IPS-18c (cell line): Measurements from ENCODE around the gene KIAA1217.

Experiments used
- H3K4me3 ChIP-seq: 2 replicates; pipeline ENCODE4 v1.7.0; 2013; ENCODE audit warnings: low read depth, mild to moderate bottlenecking, low read length, moderate library complexity; ENCODE audit not compliant: insufficient read depth
- H3K9me3 ChIP-seq: one replicate; pipeline ENCODE4 v1.6.1; 2013; ENCODE audit warnings: mild to moderate bottlenecking, low read length, moderate library complexity; ENCODE audit not compliant: control insufficient read depth, insufficient read depth

Gene KIAA1217

DNA sequence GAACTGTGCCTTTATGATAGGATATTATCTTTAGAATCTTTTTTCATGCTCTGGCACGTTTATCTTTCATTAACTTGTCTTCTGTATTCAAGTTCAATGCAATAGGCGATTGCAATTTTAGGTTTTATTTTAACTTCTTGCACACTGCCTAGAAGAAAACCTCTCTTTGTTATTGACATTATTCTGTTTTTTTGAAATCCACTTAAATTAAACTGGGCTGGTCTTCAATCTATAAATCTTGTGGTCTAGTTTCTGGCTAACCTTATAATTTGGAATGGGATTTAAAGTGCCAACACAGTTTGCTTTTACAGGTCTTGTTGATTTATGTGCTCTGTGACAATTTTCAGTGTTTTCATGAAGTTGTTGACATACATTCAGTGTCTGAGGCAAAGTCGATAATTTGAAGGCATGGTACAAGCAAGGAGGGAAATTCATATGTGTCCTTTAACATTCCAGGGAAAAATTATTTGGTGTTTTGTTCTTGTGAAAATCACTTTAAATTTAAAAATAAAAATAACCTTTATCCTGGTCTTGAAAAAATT is 240.9 kb downstream of the KIAA1217 start:
- H3K4me3 ChIP-seq, result no peak overlapping the region
- H3K9me3 ChIP-seq, result no peaks in the 10 kb centered on the region

DNA sequence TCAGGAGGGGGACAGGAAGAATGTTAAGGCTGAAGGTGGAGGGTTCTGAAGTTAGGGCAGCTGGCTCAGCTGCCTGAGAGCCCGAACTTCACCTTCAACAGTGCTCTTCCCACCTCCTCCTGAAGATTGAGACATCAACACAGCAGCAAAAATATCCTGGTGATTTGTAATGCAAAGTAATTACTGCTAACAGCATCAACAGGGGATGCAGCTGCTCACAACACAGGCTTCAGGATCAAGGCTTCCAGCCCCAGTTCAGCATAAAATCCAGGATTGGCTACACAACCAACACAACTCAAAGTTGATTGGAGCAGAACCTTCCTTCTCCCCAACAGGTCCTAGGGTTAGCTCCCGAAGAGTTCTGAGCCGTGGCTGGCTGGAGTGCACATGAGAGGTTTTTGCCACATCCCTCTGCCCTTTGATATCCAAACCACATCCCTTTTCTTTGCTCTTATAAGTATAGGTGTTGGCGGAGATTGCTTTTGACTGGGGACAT is 242.4 kb downstream of the KIAA1217 start:
- no peak overlapping the region for H3K4me3 ChIP-seq

DNA sequence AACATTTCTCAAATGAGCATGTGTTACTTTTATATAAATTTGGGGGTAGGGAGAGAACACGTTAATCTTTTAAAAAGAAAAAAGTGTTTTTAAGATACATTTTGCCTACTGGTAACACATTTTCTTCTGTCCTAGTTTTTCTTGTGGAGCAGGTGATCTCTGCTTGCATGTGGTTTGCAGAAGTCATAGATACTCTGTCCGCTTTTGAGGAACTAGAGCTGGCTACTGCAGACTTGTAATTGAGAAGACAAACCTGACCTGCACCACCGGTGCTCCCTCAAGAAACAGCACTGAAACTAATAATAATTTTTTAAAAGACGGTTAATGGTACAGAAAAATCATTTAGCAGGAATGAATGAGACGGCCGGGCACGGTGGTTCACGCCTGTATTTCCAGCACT is 243.1 kb downstream of the KIAA1217 start:
- H3K9me3 ChIP-seq, result no peaks in the 10 kb centered on the region
- no peak overlapping the region for H3K4me3 ChIP-seq

More for the DNA sequence above, 242.4 kb downstream of the KIAA1217 start:
- no peaks in the 10 kb centered on the region for H3K9me3 ChIP-seq

DNA sequence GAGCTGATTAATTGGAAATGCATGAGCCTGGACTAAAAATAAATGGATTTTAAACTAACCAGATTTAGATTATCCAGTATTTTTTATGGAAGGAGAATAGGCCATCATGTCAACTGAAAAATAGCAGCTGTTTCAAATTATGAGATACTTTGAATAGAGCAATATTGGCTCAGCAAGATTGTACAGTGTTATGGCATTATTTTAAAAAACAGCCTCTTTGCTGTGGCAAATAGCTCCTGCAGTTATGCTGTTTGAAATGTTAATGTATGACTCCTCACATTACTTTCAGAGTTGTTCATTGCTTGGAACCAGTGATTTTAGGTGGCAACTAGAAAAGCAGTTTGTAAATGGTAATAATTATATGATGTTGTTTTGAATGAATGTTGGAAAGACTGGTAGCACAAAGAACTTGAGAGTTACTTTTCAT is 244.5 kb downstream of the KIAA1217 start:
- Histone ChIP-seq H3K9me3 (no peaks in the 10 kb centered on the region), H3K4me3 (no peak overlapping the region)

DNA sequence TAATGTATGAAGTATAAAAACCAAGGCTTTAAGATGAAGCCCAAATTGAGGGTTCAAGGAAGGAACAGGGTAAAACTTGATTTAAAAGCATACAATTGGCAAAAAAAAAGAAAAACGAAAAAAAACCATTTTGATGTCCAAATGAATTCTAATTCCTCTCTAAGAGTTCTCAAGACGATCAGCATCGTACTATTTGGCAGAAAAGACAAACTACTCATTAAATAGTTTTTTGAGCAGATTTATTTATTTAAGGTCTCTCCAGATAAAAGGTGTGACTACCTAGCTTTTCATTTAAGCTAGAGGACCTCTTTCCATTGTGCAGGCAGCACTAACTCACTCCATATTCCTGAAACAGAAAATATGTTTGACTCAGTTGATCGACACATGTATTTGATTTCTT is 245.0 kb downstream of the KIAA1217 start:
- Histone ChIP-seq H3K4me3 (no peak overlapping the region), H3K9me3 (no peaks in the 10 kb centered on the region)

DNA sequence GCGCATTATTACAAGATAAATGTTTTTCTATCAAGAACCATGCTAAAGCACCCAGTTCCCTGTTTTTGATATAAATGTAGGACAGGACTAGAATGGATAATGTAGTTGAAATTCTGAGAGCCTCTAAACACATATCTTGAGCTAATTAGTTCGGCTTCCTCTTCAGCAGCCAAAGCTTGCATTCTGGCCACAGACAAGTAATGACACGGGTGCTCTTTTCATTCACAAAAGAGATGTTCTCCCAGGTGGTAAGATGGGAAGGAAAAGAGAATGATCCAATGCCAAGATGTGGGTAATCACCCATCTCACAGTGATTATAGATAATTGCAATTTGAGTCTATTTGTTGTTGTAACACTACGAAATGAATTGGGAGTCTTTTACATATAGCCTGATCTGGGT is 246.5 kb downstream of the KIAA1217 start:
- no peaks in the 10 kb centered on the region for H3K9me3 ChIP-seq
- no peak overlapping the region for H3K4me3 ChIP-seq

DNA sequence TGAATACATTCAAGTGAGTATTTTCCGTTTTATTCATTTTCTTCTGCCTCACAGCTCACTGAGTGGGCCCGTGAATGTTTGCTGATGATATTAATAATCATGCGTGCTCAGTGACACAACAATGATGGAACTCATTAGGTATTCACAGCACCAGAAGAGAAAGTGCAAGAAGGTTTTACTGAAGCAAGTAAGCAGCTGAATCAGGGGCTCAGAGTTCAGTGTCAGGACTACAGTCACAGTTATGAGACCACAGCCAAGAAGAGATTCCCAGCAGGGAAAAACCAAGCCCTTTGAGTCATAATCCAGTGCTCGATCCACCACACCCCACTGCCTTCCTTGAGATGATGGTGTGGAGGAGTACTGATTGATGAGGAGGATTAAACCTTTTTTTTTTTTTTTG is 247.4 kb downstream of the KIAA1217 start:
- Histone ChIP-seq H3K9me3 (no peaks in the 10 kb centered on the region), H3K4me3 (no peak overlapping the region)

DNA sequence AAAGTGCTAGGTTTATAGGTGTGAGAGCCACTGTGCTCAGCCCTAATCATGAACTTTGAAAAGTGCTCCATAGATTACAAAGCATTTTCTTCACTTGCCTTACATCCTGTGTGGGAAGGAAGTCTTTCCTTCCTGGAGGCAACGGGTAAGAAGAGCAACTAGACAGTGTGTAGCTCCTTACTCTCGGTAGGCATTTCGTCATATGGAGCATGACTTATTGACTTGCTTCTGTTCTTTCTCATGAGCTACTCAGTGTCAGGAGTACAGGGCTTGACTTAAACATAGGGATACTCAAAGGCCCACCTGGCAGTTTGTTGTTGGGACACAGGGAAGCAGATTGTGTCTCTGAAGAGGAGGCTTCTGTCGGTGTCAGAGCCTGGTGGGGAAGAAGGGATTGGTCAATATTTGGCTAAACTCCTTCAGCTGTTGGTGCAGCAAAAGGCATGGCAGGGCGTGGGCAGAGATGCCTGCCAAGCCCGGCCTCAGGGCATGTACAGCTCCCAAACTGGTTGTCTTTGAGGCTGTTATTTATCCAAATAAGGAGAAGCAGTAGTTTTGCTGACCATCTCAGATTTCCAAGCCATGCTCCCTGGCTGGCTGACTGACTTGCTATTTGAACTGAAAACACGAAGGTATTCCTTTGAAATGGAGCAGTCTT is 248.9 kb downstream of the KIAA1217 start:
- H3K9me3 ChIP-seq, result no peaks in the 10 kb centered on the region
- H3K4me3 ChIP-seq, result no peak overlapping the region

DNA sequence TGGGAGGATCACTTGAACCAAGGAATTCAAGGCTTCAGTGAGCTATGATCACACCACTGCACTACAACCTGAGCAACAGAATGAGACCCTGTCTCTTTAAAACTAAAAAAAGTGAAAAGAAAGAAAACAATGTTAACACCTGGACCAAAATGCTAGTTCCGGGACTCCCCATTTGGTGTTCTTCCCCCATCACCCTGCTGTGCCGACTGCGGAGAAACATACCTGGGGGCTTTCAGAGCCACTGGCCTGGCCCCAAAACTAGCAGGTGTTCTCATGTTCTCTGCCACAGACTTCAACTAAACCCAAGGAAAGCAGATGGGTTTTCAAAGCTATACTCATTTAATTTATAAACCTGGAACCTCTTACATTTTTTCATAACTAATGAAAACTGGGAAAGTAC is 250.9 kb downstream of the KIAA1217 start:
- no peaks in the 10 kb centered on the region for H3K9me3 ChIP-seq
- no peak overlapping the region for H3K4me3 ChIP-seq

DNA sequence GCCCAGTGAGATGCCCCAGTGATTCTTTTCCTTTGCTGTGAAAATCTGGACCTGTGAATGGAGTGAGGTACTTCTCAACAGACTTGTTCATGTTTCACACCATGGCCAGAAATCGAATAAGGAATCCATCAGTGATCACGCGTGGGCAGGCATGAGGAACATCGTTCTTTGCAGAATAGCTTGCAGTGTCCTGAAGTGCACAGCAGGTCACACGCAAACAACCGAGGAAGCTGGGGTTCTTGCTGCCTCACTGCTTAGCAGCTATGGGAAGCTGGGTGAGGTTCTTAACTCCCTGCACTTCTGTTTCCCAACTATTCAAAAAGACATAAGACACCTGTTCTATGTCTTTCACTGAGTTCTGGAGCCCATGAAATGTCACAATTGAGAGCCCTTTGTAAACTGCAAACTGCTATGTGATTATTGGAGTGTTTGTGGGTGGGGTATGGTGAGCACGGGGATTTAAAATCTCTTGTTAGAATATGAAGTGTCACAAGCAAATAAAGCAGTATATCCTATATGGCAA is 253.4 kb downstream of the KIAA1217 start:
- H3K9me3 ChIP-seq, result no peaks in the 10 kb centered on the region
- no peak overlapping the region for H3K4me3 ChIP-seq

DNA sequence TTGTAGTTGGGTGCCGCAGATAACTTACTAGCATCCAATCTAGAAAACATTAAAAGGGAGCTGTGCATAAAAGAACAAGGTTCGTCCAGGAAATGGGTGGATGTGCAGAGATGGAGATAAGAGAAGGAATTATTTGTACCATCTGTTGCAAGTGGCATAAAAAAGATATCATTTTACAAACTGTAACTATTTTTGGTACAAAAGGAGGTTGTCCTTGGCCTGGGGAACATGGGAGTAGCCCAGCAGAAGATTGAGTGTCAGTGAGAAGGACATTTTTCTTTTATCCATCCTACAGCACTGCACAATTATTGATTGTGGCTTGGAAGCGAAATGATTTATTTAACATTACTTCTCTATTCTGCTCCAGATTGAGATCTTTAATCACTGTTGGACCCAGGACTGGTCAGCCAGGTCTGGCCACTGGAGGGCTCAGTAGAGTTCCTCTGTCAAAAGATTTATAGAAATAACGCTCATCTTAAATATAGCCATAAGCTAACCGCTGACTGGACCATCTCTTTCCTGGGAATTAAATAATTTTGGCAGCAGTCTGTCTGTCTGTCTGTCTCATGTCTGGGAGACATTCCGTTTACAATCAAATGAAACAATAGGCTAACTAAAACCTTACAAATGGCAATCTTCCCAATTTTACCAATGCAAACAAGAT is 254.1 kb downstream of the KIAA1217 start:
- no peaks in the 10 kb centered on the region for H3K9me3 ChIP-seq
- H3K4me3 ChIP-seq, result no peak overlapping the region

DNA sequence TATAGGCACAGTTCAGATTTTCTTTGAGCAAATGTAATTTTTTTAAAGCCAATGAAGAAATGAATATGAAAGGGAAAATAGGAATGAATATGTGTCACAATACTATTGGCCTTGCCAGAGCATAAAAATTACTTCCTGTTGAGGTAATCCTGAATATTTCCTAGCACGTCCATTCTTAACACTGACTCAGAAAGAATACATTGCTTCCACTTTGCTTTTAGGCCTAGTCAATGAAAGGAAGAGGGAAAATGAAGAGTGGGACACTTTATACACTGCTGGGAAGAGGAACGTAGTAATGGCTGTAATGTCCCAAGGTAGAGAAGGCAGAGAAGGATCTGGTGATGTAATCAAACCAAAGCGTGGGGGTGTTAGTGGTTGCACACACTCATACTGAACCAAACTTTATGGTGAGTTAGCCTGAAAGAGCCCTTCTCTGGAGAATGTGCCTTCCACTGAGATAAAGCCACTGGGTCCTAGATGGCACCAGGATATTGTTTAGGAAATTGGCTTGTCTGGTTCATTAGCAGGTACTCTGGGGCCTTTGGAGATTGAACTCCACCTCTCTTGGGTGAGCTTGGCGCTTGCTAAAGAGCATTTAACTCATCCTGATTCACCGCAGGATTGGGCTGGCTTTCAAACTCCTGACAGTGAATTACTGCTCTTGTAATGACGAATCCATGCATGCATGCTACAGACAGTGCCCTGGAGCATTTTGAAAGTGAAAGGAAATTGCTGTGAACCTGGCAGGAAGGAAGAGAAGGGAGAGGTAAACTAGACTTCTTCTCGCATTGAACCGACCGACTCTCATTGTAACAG is 254.9 kb downstream of the KIAA1217 start:
- no peaks in the 10 kb centered on the region for H3K9me3 ChIP-seq
- H3K4me3 ChIP-seq, result no peak overlapping the region

DNA sequence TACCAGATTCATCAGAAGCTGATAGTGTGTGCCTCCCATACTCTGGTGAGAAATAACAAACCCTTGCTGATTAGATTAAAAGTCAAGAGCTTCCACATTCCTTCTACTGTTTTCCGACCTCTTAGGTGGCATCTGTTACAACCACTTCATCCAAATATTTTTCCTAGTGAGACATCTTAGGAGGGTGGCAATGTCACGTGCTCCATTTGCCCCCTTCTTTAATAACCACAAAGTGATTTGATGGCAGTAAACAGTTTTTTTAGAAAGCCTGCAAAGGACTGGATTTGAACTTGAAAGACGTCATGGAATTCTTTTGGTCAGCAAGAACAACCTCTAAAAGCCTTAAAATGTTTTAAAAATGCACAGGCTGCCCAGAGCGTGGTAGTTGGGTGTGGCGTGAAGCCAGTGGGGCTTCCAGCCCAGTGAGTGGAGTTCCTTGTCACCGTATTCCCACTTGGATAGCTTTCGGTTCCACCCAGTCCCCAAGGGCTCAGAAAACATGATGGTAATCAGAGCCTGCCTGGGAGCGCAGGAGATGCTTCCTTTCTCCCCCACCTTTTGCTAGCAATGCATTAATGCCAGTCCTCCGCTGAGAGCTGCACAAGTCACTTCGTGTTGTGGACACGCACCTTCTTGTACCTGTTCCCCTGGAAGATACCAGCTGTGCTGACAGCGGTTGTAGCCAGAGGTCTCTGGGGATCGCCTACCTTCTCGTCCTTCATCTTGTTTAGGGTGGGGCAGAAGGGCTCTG is 256.4 kb downstream of the KIAA1217 start:
- Histone ChIP-seq H3K4me3 (no peak overlapping the region), H3K9me3 (no peaks in the 10 kb centered on the region)

DNA sequence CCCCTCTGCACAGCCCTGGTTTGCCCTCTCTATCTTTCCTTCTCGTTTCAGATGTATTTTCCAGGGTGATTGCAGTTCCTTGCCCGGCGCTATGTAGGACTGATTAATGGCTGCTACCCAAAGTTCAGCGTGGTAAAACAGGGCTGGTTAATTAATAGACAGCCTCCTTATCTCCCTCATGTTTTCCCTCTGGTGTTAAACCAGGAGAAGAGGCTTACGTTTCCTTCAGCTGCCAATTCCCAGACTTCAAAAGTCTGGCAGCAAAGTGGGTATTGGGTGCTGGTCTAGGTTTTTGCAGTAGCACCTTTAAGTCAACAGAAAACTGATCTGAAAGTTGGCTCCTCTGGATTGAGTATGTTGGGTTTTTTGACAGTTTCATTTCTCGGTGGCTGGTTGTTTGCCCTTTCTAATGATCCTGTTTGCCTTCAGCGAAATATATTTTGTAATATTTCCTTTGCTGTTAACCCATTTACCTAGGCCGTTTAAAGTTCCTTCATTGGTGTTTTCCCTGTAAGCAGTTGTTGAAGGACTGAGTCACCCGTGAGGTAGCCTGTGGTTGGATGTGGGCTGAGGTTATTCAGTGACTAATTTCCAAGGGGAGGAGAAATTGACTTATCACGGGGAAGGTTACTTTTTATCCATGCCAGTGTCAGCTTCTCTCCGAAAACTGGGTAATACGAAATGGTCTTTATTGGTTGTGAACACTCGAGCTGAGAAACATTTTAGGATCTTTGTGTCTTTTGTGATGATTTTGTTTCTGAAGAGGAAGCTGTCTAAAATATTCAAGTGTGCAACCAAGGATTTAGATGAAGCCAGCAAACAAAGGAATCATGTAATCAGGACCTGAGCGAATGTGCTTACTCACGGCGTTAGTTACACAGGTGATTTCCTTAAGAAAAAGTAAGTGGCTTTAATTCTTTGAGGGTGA is 257.2 kb downstream of the KIAA1217 start:
- H3K4me3 ChIP-seq, result no peak overlapping the region

DNA sequence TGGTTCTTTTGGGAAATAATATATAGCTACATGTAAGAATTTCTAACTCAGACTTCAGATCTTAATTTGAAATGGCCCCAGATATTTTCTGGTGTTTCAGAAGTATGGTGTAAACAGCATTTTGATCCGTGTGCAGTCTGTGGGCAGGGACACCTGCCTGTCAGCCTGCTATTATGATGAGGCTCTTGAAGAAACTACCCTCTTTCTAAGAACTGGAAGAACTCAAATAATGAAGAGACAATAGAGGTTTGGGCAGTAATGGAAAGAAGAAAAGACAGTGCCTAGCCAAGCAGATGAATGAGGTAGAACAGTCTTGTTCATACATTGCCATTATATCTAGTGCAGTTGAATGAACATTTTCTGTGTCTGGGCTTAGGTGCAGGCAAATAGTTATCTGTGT is 258.2 kb downstream of the KIAA1217 start:
- no peaks in the 10 kb centered on the region for H3K9me3 ChIP-seq
- no peak overlapping the region for H3K4me3 ChIP-seq

More for the DNA sequence above, 257.2 kb downstream of the KIAA1217 start:
- no peaks in the 10 kb centered on the region for H3K9me3 ChIP-seq

DNA sequence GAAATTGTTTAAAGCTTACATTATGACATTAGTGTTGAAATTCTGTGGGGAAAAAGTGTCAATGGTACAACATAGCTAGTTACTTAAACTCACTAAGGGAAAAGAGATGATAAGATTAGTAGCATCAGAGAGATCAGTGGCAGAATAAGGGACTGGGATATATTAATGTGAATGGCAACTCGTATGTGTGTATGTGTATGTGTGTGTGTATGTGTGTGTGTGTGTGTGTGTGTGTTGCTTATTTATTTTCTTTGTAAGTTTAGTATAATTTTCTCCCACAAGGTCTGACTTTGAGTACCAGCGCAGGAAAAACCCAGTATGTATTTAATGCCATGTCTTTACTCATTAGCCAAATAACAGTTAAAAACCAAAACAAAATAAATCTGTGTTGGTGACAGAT is 258.7 kb downstream of the KIAA1217 start:
- no peak overlapping the region for H3K4me3 ChIP-seq
- H3K9me3 ChIP-seq, result no peaks in the 10 kb centered on the region
